ENCODE results near the gene CCDC167. TPM values are rescaled to one million over a fixed set of nuclear protein-coding genes. Genes with fewer than 3 reads are reported as not detected.

CCDC167 gene
- total and polyA plus RNA-seq, 2 of the 8 experiments (the other 6 are each of a cell fraction or from before 2014, with no cell fraction given), result 11.0 to 26.5 TPM

GRCh38 chr6:37515712-37516075 lies 16.0 kb upstream of the CCDC167 start:
- Histone ChIP-seq H3K36me3 (ENCODE audit: control insufficient read depth in 2 of 4, insufficient read depth in 4 of 4, low read length in 3 of 4) (no peaks in the 10 kb centered on the region), H3K4me3 (ENCODE audit: extremely low read depth in 1 of 4, insufficient read depth in 2 of 4, low read depth in 3 of 4, low read length in 4 of 4) (no peak overlapping the region)

More at GRCh38 chr6:37515712-37516075, 16.0 kb upstream of the CCDC167 start:
- Histone ChIP-seq H2BK15ac (ENCODE audit: low read length) (peak overlapping the region; percentile 19; the same call in 1 of the 2 replicates), H3K23ac (ENCODE audit: insufficient read length) (no peak overlapping the region), H3K4me1 (replicated peaks in 1 of 4; ENCODE audit: control insufficient read depth in 3 of 4, insufficient read depth in 4 of 4, low read length in 3 of 4) (peaks cover 2 to 48% (median 39%) of the 10 kb centered on the region in 4 experiments), H2BK5ac (ENCODE audit: low read depth, low read length) (no peak overlapping the region), H2AFZ (ENCODE audit: low read length) (peak overlapping the region; percentile 63), H3K9me3 (ENCODE audit: insufficient read depth in 2 of 2, low read depth in 1 of 2, low read length in 1 of 2) (no peaks in the 10 kb centered on the region), H3K56ac (replicated peaks; ENCODE audit: insufficient read length, low read depth, low read length) (no peak overlapping the region), H3K18ac (ENCODE audit: extremely low read depth, low read length) (0 out of 2 replicates have a peak overlapping the region, but pooled peaks have one; percentile 3), H2BK20ac (ENCODE audit: low read length) (no peak overlapping the region), H4K5ac (ENCODE audit: insufficient read length, low read depth, low read length) (no peak overlapping the region), H3K79me1 (ENCODE audit: low read depth, low read length) (no peaks in the 10 kb centered on the region), H3K4me2 (ENCODE audit: insufficient read depth in 1 of 2, low read depth in 2 of 2, low read length in 2 of 2) (peak overlapping the region; percentile 6 to 35; a peak in 2 of 4 replicates), H4K8ac (ENCODE audit: extremely low read depth, insufficient read depth, low read length) (peak overlapping the region; percentile 66), H3K9ac (replicated peaks in 1 of 4; ENCODE audit: extremely low read depth in 1 of 4, low read depth in 3 of 4, low read length in 3 of 4) (no peak overlapping the region), H3K23me2 (ENCODE audit: low read depth, low read length) (peaks cover 5% of the 10 kb centered on the region), H3K27me3 (replicated peaks in 1 of 4; ENCODE audit: control insufficient read depth in 3 of 4, extremely low read depth in 1 of 4, insufficient read depth in 3 of 4, low read length in 3 of 4) (peaks cover 0 to 27% (median 20%) of the 10 kb centered on the region in 4 experiments; a peak in 6 of 7 replicates), H4K20me1 (replicated peaks in 1 of 2; ENCODE audit: control insufficient read depth in 1 of 2, insufficient read depth in 2 of 2, low read length in 2 of 2) (no peaks in the 10 kb centered on the region), H2BK12ac (ENCODE audit: low read depth, low read length) (peak overlapping the region; percentile 80; the same call in 1 of the 2 replicates), H3K79me2 (ENCODE audit: control insufficient read depth in 1 of 2, insufficient read depth in 2 of 2, low read length in 2 of 2) (no peaks in the 10 kb centered on the region), H4K91ac (replicated peaks; ENCODE audit: insufficient read length, low read length) (peak overlapping the region; percentile 45), H2BK120ac (replicated peaks; ENCODE audit: low read depth, low read length) (no peak overlapping the region), H3K4ac (replicated peaks; ENCODE audit: insufficient read length, low read depth, low read length) (no peak overlapping the region), H3K27ac (ENCODE audit: low read depth, low read length) (no peak overlapping the region), H2AK5ac (ENCODE audit: low read depth, low read length) (no peak overlapping the region), H3K14ac (ENCODE audit: insufficient read length) (no peak overlapping the region)
- POLR2A ChIA-PET (ENCODE audit: partially characterized antibody), result no interaction called here
- FAIRE-seq (no peak), DNase-seq (ENCODE audit: low read depth in 1 of 2, low spot score in 2 of 2) (no peak)
- 81% methylated on average over 9 of the region's 9 CpGs; no CpG with 5 or more reads in 1 of the 2 experiments for WGBS, 2 experiments (ENCODE audit: extremely low coverage in 1 of 2, insufficient coverage in 1 of 2, insufficient read length in 1 of 2, insufficient replicate concordance in 2 of 2, low coverage in 1 of 2, low lambda C conversion rate in 2 of 2, missing lambda C conversion rate in 1 of 2)
- CTCF ChIA-PET (ENCODE audit: partially characterized antibody), result interaction anchor here (0.8 to 2.4 kb wide), 10 partner anchors 9 to 176 kb away, joined by 3 to 9 read pairs (median 5); no protein-coding TSS in a partner anchor
- no peak for TF ChIP-seq CHD2 (IDR thresholded peaks at IDR 0.05; ENCODE audit: low read length)
- TF ChIP-seq EP300 (IDR thresholded peaks at IDR 0.05; ENCODE audit: borderline replicate concordance in 1 of 2, low read depth in 2 of 2, low read length in 2 of 2), result no peak
- no peak for TF ChIP-seq CEBPB (IDR thresholded peaks at IDR 0.05; ENCODE audit: low read depth, low read length)
- TF ChIP-seq CTCF (IDR thresholded peaks at IDR 0.05; ENCODE audit: control extremely low read depth in 1 of 3, insufficient read depth in 1 of 3, low read depth in 1 of 3, low read length in 3 of 3), result no peak
- TF ChIP-seq KDM5A (IDR thresholded peaks at IDR 0.05; ENCODE audit: low read length), result no peak
- TF ChIP-seq ZNF274 (IDR thresholded peaks at IDR 0.05; ENCODE audit: borderline replicate concordance, extremely low read depth, low read length), result no peak
- no peak for TF ChIP-seq E2F6 (IDR thresholded peaks at IDR 0.05)
- no peak for TF ChIP-seq TEAD4 (IDR thresholded peaks at IDR 0.05; ENCODE audit: low read depth, low read length)
